ENCODE results near the gene KRT36.

The KRT36 gene

GRCh38 chr17:41510251-41511065, 20.7 kb upstream of the KRT36 start:
- no peak for TF ChIP-seq CTCF (IDR thresholded peaks at IDR 0.05; ENCODE audit: control insufficient read depth, extremely low read depth, insufficient read depth)
- H3K4me3 ChIP-seq (ENCODE audit: low read depth, low read length): no peak overlapping the region
- no peak for DNase-seq (ENCODE audit: low read depth)

GRCh38 chr17:41507315-41507880, 17.7 kb upstream of the KRT36 start:
- no peak overlapping the region for H3K4me3 ChIP-seq (ENCODE audit: low read depth, low read length)
- no peak for TF ChIP-seq CTCF (IDR thresholded peaks at IDR 0.05; ENCODE audit: control insufficient read depth, extremely low read depth, insufficient read depth)
- DNase-seq (ENCODE audit: low read depth): no peak

GRCh38 chr17:41505809-41506767, 16.4 kb upstream of the KRT36 start:
- H3K4me3 ChIP-seq (ENCODE audit: low read depth, low read length): no peak overlapping the region
- DNase-seq (ENCODE audit: low read depth): no peak
- TF ChIP-seq CTCF (IDR thresholded peaks at IDR 0.05; ENCODE audit: control insufficient read depth, extremely low read depth, insufficient read depth): no peak

- no peak for TF ChIP-seq CTCF (IDR thresholded peaks at IDR 0.05; ENCODE audit: control insufficient read depth, extremely low read depth, insufficient read depth)
- H3K4me3 ChIP-seq (ENCODE audit: low read depth, low read length): no peak within 1 kb of the TSS
- DNase-seq (ENCODE audit: low read depth): no peak
Measured at GRCh38 chr17:41505007-41505808, 15.5 kb upstream of the KRT36 start, which contains the start of gene KRT13. Gene KRT13, minus strand, starts transcription at chr17:41505612. Its CDS starts 62 bp downstream, at chr17:41505550.

- no peak for DNase-seq (ENCODE audit: low read depth)
- no peak overlapping the region for H3K4me3 ChIP-seq (ENCODE audit: low read depth, low read length)
- TF ChIP-seq CTCF (IDR thresholded peaks at IDR 0.05; ENCODE audit: control insufficient read depth, extremely low read depth, insufficient read depth): no peak
Measured at GRCh38 chr17:41504246-41504977, 14.7 kb upstream of the KRT36 start.
